Activated T-cell treated with anti-CD3 and anti-CD28 coated beads, Interleukin-2, amount 50 U/mL, for 48 hours (primary cell): ENCODE measurements around the gene NAT16.
"Not testable (repeated sequence)": the region's sequence is repeated elsewhere in the genome, so short reads cannot be mapped to it uniquely, and the experiment has no call there.

ENCODE experiments used
- DNase-seq, 2 experiments: peaks; one replicate each; pipeline ENCODE4 v3.0.0-alpha.2; 2020

The NAT16 gene

DNA sequence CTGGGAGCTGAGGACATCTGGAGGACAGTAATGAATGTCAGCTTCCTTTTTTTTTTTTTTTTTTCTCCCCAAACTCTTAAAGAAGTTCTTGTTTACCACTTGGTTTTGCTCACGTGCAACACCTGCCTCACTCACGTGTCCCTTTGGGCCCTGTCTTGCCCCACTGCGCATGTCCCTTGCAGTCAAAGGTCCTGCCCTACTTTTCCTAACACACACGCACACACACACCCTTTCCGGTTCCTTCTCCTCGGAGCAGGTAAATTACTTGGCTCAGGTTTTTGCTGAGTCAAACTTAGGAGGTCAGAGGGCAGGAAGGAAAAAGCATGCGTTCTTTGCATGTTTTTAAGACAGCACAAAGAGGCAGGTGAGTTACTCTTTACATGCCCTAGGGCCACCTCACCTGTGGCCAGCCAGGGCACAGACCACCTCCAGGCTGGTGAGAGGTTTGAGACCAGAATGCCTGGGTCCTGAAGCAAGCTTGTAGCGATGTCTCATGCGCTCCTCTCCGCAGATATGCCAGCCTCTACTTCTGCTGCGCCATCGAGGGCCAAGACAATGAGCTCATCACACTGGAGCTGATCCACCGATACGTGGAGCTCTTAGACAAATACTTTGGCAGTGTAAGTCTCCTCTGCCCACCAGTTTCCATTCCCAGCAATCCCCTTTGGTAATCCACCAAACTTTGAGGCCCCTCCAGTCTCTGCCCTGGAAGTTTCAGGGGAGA is 23.1 kb downstream of the NAT16 start:
- DNase-seq = no peak

DNA sequence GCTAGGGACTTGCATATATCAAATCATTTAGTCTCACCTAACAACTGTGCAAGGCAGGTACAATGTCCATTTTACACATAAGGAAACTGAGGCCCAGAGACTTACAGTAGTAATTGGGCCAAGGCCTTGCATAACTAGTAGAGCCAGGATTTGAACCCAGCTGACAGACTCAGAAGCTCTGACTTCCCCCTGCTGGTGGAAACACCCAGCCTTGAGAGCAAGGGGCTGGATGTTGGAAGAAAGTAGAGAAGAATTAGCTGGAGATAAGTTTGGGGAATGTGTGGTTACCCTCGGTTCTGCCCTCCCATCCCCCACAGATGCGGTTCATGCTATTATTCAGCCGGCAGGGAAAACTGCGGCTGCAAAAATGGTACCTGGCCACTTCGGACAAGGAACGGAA is 23.8 kb downstream of the NAT16 start:
- no peak for DNase-seq

- no peak for DNase-seq
These were observed 24.8 kb downstream of the NAT16 start for GRCh38 chr7:101155303-101155702.

GRCh38 chr7:101154693-101155102 is 25.4 kb downstream of the NAT16 start:
- DNase-seq = peak in 1 of 2 experiments; percentile 39

GRCh38 chr7:101153969-101154692 is 26.0 kb downstream of the NAT16 start, which contains the start of gene AP1S1:
TSS of gene AP1S1 (plus strand) at chr7:101154476. CDS start at chr7:101154515, 39 bp downstream.
- DNase-seq = peak; percentile 96

DNA sequence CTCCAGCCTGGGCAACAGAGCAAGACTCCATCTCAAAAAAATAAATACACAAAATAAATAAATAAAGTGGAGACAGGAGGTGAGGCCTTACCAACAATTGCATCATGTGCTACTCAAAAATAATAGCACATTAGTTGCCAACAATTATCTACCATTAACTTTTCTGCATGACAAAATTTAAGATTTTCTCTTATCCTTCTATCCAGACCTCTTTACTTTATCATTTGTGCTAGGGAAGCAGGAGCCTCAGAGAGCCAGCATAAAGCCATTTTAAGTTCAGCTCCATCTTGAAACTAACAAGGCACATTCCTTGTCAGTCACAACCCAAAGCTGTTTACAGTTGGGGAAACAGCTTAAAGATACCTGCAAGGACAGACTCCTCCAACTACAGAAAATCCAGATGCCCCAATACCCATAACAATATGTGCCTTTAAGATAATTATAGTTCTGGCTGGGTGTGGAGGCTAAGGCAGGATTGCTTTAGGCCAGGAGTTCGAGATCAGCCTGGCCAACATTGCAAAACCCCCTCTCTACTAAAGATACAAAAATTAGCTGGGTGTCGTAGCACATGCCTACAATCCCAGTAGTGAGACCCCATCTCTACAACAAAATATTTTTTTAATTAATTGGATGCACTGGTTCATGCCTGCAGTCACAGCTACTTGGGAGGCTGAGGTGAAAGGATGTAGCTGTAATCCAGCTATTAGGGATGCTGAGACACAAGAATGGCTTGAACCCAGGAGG is 28.0 kb downstream of the NAT16 start:
- no peak for DNase-seq

GRCh38 chr7:101140746-101141382 is 39.2 kb downstream of the NAT16 start:
- DNase-seq = no peak

DNA sequence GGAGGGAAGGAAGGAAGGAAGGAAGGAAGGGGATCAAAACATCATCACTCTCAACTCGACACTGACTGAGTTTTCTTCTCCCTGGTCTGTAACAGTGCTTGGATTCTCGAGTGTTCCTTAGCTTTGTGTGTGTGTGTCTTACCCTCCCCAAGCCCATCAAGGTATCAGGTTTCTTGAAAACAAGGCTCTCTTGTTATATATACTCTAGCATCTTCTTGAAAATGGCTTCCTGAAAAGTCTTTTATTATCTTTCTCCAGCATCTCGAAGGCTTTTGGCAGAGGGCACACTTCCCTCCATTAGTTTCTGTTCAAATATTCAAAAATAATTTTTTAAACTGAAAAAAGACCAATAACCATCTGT is 39.8 kb downstream of the NAT16 start:
- DNase-seq = no peak

GRCh38 chr7:101138213-101138870 is 41.8 kb downstream of the NAT16 start:
- DNase-seq = peak; percentile 92

GRCh38 chr7:101137651-101138212 is 42.4 kb downstream of the NAT16 start:
- DNase-seq = no peak

DNA sequence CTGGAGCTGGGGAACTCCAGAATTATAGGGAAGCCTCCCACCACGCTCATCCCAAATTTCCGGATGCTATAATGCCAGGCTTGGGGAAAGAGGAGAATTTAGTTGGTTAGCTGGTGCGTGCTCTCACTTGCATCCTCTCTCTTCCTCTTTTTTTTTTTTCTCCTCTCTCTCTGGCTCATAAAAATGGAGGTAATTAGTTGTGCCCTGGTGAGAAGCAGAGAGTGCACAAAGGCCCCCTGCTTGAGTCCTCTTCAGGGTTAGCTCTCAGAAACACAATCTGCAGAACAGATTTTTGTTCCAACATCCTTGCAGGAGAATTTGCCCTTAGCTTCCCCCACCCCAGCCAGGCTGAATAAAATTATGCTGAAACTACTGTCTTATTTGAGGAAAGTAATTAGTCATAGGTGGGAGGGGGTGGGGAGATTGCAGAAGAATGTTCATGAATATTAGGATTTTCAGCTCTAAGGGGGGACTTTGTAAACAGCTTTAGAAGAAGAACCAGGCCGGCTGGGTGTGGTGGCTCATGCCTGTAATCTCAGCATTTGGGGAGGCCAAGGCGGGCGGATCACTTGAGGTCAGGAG is 45.6 kb downstream of the NAT16 start:
- DNase-seq = no peak

DNA sequence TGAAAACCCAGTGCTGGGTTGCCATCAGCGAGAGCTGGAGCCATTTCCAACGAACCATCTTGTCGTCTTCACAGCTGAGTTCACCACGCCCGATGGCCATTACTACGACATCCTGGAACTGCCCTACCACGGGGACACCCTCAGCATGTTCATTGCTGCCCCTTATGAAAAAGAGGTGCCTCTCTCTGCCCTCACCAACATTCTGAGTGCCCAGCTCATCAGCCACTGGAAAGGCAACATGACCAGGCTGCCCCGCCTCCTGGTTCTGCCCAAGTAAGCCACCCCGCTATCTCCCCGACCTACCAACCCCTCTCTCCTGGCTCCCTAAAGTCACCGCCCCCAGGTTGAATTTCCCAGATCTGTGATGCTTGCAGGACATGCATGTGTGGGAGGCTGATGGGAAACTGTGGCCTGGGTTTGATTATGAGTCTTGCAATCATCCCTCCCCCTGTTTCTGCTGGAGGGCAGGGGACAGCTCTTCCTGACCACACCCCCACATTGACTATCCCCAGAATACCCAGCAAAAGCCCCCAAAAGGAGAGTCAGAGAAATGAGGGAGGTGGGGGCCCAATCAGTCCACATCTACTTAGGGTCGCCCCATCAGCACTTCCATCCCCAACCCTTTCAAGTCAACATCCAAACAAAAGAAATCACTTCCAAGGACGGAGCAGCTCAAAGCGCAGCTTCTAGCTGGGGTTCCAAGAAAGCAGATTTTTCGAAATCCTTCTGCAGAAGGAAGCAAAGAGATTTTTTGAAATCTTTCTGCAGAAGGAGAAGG is 46.3 kb downstream of the NAT16 start:
- DNase-seq = no peak

- not testable (repeated sequence) for DNase-seq
These were observed 47.2 kb downstream of the NAT16 start for GRCh38 chr7:101132626-101133600.

DNA sequence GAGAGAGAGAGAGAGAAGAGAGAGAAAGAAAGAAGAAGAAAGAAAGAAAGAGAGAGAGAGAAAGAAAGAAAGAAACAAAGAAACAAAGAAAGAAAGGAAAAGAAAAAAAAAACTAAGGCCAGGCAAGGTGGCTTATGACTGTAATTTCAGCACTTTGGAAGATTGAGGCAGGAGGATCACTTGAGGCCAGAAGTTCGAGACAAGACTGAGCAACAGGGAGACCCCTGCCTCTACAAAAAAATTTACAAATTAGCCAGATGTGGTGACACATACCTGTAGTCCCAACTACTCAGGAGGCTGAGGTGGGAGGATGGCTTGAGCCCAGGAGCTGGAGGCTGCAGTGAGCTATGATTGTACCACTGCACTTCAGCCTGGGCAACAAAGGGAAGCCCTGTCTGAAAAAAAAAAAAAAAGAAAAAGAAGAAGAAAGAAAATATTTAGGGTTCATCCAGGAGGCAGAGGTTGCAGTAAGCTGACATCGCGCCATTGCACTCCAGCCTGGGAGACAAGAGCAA is 50.4 kb downstream of the NAT16 start:
- no peak for DNase-seq

- no peak for DNase-seq
These were observed 51.9 kb downstream of the NAT16 start for GRCh38 chr7:101128040-101128834.

GRCh38 chr7:101127460-101128039 is 52.5 kb downstream of the NAT16 start:
- DNase-seq = no peak

GRCh38 chr7:101126651-101127459 is 53.2 kb downstream of the NAT16 start, which contains the start of gene SERPINE1:
TSS of gene SERPINE1 (plus strand) at chr7:101127104. CDS start at chr7:101128394, 1,290 bp downstream.
- peak; percentile 46 to 57 for DNase-seq
